Measurements from ENCODE around the gene RARS2.

RARS2 gene

GRCh38 chr6:87589693-87590416 is at the start of gene RARS2, which contains the start of gene ORC3:
Gene RARS2 (minus strand): TSS chr6:87589987. CDS start chr6:87589957, 30 bp downstream.
Gene ORC3 (plus strand): TSS chr6:87590135. CDS start chr6:87590169, 34 bp downstream.
- peak; percentile 85 for DNase-seq (ENCODE audit: low read depth)
- H3K4me3 ChIP-seq (ENCODE audit: low read depth, low read length): peak within 1 kb of the TSS; percentile 99
- no peak for TF ChIP-seq CTCF (IDR thresholded peaks at IDR 0.05; ENCODE audit: low read depth, low read length, missing control alignments)
- in situ Hi-C loops (cut with HindIII; ENCODE audit: low sequenced_read_pairs): no loop called here

GRCh38 chr6:87639373-87639772 is 49.6 kb upstream of the RARS2 start:
- in situ Hi-C loops (cut with HindIII; ENCODE audit: low sequenced_read_pairs): no loop called here
- no peak for TF ChIP-seq CTCF (IDR thresholded peaks at IDR 0.05; ENCODE audit: low read depth, low read length, missing control alignments)
- no peak for DNase-seq (ENCODE audit: low read depth)
- H3K4me3 ChIP-seq (ENCODE audit: low read depth, low read length): no peak overlapping the region

- in situ Hi-C loops (cut with HindIII; ENCODE audit: low sequenced_read_pairs): no loop called here
- no peak for DNase-seq (ENCODE audit: low read depth)
- H3K4me3 ChIP-seq (ENCODE audit: low read depth, low read length): no peak overlapping the region
Observed at GRCh38 chr6:87637106-87637505, 47.3 kb upstream of the RARS2 start.

GRCh38 chr6:87636315-87636714 is 46.5 kb upstream of the RARS2 start:
- in situ Hi-C loops (cut with HindIII; ENCODE audit: low sequenced_read_pairs): no loop called here
- no peak for DNase-seq (ENCODE audit: low read depth)
- no peak overlapping the region for H3K4me3 ChIP-seq (ENCODE audit: low read depth, low read length)
- no peak for TF ChIP-seq CTCF (IDR thresholded peaks at IDR 0.05; ENCODE audit: low read depth, low read length, missing control alignments)

More at GRCh38 chr6:87637106-87637505, 47.3 kb upstream of the RARS2 start:
- no peak for TF ChIP-seq CTCF (IDR thresholded peaks at IDR 0.05; ENCODE audit: low read depth, low read length, missing control alignments)

GRCh38 chr6:87633851-87634250 is 44.1 kb upstream of the RARS2 start:
- no peak for DNase-seq (ENCODE audit: low read depth)
- in situ Hi-C loops (cut with HindIII; ENCODE audit: low sequenced_read_pairs): no loop called here
- H3K4me3 ChIP-seq (ENCODE audit: low read depth, low read length): no peak overlapping the region
- TF ChIP-seq CTCF (IDR thresholded peaks at IDR 0.05; ENCODE audit: low read depth, low read length, missing control alignments): no peak

- no peak for TF ChIP-seq CTCF (IDR thresholded peaks at IDR 0.05; ENCODE audit: low read depth, low read length, missing control alignments)
- no peak overlapping the region for H3K4me3 ChIP-seq (ENCODE audit: low read depth, low read length)
- no peak for DNase-seq (ENCODE audit: low read depth)
- in situ Hi-C loops (cut with HindIII; ENCODE audit: low sequenced_read_pairs): no loop called here
Observed at GRCh38 chr6:87630746-87631145, 41.0 kb upstream of the RARS2 start.

Measured in astrocyte of the cerebellum (primary cell).